K562 (cell line): ENCODE data around the gene ZNF599. TPM values are rescaled to one million over a fixed set of nuclear protein-coding genes. Genes with fewer than 3 reads are reported as not detected.

ENCODE experiments used
- CBX5 ChIP-seq: IDR thresholded peaks from 2 replicates; pipeline ENCODE4 v1.6.1; 2014; ENCODE audit warnings: low read depth, borderline replicate concordance
- HNRNPK ChIP-seq: fragments of 200-400 bp; formaldehyde crosslinking; IDR thresholded peaks from one replicate; pipeline ENCODE4 v1.6.1; 2018; ENCODE audit warnings: mild to moderate bottlenecking, low read depth, low read length; ENCODE audit not compliant: poor library complexity, severe bottlenecking
- JUN ChIP-seq, 2 experiments: sonication (generic) in 1 of 2; formaldehyde crosslinking in 1 of 2; IDR thresholded peaks; 2 replicates each; pipeline versions ENCODE4 v1.6.1 to v1.8.0; 2012 to 2022; ENCODE audit warnings: borderline replicate concordance in 2 of 2, mild to moderate bottlenecking in 2 of 2, improper control_type of control experiment in 1 of 2, low read depth in 1 of 2, low read length in 1 of 2, missing genetic modification reagents in 1 of 2
- RBM34 ChIP-seq: fragments of 200-400 bp; formaldehyde crosslinking; IDR thresholded peaks from 2 replicates; pipeline ENCODE4 v1.6.1; 2018; ENCODE audit warnings: low read length, borderline replicate concordance; ENCODE audit not compliant: insufficient read depth
- TRIM25 ChIP-seq: fragments of 450-650 bp; IDR thresholded peaks from 2 replicates; pipeline ENCODE4 v1.7.0; 2016; ENCODE audit warnings: borderline replicate concordance
- ZNF586 ChIP-seq: fragments of 450-650 bp; formaldehyde crosslinking; conservative IDR thresholded peaks from 2 replicates; pipeline ENCODE4 v1.4.0; 2020; ENCODE audit warnings: mild to moderate bottlenecking, moderate library complexity
- ZNF707 ChIP-seq: fragments of 250-450 bp; sonication (Bioruptor Pico); conservative IDR thresholded peaks from 2 replicates; pipeline ENCODE4 v1.8.0; 2022; ENCODE audit warnings: inconsistent platforms, mild to moderate bottlenecking, moderate library complexity
- ZNF780A ChIP-seq: fragments of 250-450 bp; sonication (Bioruptor Pico); IDR thresholded peaks from 2 replicates; pipeline ENCODE4 v1.5.0; 2021; ENCODE audit warnings: mild to moderate bottlenecking
- ZNF785 ChIP-seq: fragments of 250-450 bp; sonication (Bioruptor Pico); IDR thresholded peaks from 2 replicates; pipeline ENCODE4 v1.4.0; 2020; ENCODE audit warnings: mild to moderate bottlenecking
- polyA plus RNA-seq, 8 experiments: library from polyadenylated mRNA; depleted of rRNA in 4 of 8; stranded (reverse) in 5 of 8; unstranded in 3 of 8; fragments of >200 nt; fragmentation: Nextera tagmentation in 2 of 8; fragmentation: Illumina TruSeq in 1 of 8; extraction: Ambion mirVana in 2 of 8; extraction: Trizol in 1 of 8; gene quantifications; 2 replicates each; pipeline versions ENCODE4 v1.2.1 to v1.2.3, GENCODE V29; 2011 to 2014; ENCODE audit warnings: inconsistent platforms in 1 of 8, missing spikeins in 1 of 8
- total RNA-seq, 7 experiments: library from RNA; depleted of rRNA in 6 of 7; stranded (reverse); fragments of >200 nt in 6 of 7; fragmentation: Illumina TruSeq in 2 of 7; extraction: Trizol in 2 of 7; gene quantifications; 2 replicates each; pipeline versions ENCODE4 v1.2.1 to v1.2.3, GENCODE V29; 2011 to 2021; ENCODE audit warnings: low replicate concordance in 1 of 7

The ZNF599 gene
- total and polyA plus RNA-seq, 9 of the 15 experiments (the other 6 are each of a cell fraction or from before 2014, with no cell fraction given) = 0.71 to 6.7 (median 2.8) TPM

- TF ChIP-seq HNRNPK = no peak
- no peak for TF ChIP-seq ZNF707 (CRISPR knock-in tag)
- no peak for TF ChIP-seq TRIM25
- TF ChIP-seq ZNF785 (CRISPR knock-in tag) = no peak
- TF ChIP-seq JUN (IDR thresholded peaks at IDR 0.05; ENCODE audit: borderline replicate concordance, low read depth, low read length) = no peak
- TF ChIP-seq JUN (CRISPR knock-in tag; IDR thresholded peaks at IDR 0.05; ENCODE audit: borderline replicate concordance) = no peak
- no peak for TF ChIP-seq CBX5
- TF ChIP-seq ZNF780A = no peak
- no peak for TF ChIP-seq ZNF586
- no peak for TF ChIP-seq RBM34
- TF ChIP-seq, all 486 proteins: peak for 0
Measured at GRCh38 chr19:34766386-34766785, 6.6 kb downstream of the ZNF599 start (continued).
